ENCODE measurements around the gene LGMN.

LGMN gene

GRCh38 chr14:92670643-92671366 lies 77.6 kb downstream of the LGMN start:
- DNase-seq: no peak

DNA sequence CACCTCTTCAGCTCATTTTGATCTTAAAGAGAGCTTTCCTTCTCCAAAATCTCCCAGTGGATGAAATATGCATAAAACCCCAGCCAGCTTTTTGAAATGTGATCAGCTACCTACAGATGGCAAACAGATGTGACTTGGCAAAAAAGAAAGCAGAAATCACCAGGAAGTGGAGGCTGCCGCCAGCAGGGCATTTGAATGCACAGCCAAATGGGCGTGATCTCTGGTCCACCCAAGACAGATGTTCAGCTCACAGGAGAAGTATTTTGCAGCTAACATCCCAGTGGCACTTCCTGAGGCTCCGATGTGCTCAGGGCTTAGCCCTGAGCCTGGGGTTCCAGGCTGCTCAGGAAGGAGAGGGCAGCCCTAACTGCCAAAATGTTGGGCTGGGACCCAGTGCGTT lies 78.3 kb downstream of the LGMN start:
- no peak for DNase-seq

DNA sequence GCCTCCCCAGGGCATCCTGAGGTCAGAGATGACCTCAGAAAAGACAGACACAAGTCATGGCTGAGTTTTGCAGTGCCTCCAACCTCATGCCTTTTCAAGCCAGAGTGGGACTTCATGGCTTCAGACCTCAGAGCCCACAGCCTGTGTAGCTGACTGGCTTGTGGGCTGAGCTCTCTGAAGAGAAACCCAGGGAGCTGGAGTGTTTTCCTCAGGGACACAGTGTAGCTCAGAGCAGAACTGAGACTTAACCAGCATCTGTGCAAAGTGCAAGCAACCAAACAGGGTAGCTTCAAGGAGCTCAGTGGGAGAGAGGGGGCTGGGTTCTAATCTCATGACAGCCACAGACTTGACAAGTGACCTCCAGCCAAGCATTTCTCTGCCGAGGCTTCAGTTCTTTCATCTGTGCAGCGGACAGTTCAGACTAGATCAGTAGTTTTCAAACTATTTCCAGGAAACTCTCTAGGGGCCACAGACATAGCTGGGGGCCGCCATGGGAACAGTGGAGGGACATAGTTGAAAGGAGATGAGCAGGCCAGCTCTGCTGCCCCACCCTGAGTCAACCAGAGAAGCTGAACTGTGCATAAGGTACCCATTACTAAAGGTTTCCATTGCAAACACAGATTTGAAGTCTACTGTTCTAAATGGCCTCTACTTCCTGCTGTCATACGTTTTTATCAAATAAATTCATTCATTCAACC lies 80.0 kb downstream of the LGMN start:
- DNase-seq: no peak

DNA sequence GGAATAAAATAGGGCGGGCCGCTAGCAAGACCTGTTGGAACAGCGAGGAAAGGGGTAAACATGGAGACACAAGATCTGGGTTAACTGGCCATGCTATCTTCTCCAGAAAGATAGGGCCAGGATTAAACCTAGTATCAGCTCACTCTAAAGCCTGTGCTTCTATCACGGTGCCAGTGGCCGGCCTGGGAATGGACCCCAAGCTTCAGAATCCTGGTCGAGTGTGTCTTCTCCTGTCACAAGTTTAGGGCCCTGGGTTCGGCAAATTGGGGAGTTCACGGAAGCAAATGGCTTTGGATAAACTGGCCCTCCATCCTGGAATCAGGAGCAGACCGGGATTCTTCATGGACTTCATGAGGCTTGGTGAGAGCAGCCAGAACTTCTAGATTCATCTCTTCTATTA lies 82.2 kb downstream of the LGMN start:
- DNase-seq: no peak

- DNase-seq: no peak
These were observed 82.7 kb downstream of the LGMN start for GRCh38 chr14:92665661-92666110.

DNA sequence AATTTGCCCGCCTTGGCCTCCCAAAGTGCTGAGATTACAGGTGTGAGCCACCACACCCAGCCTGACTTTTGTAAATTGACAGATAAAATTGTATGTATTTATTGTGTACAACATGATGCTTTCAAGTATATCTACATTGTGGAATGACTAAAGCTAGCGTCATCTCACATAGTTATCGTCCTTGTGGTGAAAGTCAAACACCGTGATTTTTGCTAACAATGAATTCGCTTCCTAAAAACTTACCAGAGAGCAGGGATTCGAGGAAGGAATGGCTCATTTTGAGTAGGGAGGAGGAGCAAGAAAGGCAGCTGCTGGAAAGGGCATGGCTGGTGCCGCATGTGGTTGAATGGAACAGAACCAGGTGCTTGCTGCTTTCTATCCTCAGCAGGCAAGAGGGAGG lies 85.4 kb downstream of the LGMN start:
- no peak for DNase-seq

- no peak for DNase-seq
These were observed 87.9 kb downstream of the LGMN start for GRCh38 chr14:92660571-92660970.

- no peak for DNase-seq
These were observed 88.5 kb downstream of the LGMN start for GRCh38 chr14:92659765-92660561.

DNA sequence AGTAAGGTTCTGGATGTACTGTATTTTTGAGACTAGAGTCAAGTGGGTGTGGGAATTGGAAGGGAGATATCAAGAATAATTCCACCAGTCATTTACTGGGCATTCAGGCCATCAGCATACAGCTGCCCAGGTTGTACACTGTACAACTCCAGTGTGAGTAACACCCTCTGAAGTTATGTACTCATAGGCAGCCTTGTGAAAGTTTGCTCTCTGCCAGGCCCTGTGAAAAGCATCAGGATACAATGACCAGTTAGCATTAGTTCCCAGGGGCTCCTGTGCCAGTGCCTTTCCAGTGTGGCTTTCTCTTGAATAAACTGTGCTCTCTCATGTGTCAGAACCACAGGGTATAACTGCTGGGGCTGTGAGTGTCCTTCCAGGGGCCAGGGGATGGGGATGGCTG lies 89.7 kb downstream of the LGMN start:
- DNase-seq: no peak

- DNase-seq: no peak
These were observed 90.3 kb downstream of the LGMN start for GRCh38 chr14:92658160-92658559.

DNA sequence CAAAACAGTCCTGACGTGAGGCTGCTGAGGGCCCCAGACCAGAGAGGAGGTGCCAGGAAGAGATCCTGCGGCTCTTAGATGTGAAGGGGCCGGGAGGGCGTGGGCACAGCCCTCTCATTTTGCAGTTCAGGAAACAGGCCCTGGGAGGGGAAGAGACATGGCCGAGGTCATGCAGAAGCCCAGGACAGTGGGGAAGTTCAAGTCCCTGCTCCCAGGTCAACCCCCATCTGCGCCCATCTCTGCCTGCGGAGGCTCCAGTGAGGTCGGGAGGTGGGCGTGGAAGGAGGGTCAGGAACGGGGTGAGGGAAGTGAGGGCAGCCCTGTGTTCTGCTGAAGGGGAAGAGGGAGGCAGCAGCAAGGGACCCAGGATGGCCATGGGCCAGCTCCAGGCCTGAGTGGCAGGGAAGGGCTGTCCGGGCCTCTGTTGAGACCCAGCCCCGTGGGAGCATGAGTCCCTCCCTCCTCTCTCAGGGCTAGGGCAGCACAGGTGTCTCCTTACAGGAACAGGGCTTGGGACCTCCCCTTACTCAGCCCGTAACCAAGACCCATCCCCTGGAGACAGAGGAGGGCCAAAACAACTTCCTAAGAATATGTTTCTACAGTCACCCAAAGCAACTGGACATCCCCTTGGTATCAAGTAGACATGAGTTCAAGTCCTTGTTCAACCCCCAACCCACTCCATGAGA lies 90.8 kb downstream of the LGMN start:
- DNase-seq: no peak

DNA sequence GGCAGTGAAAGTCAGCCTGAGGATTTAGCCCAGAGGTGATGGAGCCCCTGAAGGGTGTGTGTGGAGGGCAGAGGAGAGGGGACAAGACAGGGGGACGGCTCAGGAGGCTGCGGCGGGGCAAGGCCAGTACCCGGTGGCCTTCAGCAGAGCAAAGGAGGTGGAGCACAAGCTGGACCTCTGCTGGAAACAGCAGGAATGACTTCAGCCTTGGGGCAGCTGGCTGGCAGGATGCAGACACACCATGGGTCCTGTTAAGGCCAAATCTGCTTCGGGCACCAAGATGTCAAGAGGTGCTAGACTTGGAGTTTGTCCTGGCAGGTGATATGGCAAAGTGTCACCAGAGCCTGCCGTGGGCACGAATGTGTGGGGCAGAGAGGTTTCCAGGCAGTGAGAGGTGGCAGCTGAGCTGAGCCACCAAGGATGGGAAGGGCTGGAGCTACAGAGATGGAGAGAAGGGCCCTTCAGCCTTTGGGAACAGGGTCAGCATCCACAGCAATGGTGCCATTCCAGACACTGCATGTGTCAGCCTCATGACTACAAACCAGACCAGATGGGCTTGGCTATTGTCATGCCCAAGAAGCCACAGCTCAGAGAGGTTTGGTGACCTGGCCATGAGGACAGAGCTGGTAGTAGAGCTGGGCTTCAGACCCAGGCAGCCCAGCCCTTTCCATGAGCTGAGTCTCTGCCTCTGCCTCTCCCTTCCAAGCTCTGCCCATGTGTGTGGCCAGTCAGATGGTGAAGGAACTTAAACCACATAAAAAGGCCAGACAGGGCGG lies 91.9 kb downstream of the LGMN start:
- no peak for DNase-seq

DNA sequence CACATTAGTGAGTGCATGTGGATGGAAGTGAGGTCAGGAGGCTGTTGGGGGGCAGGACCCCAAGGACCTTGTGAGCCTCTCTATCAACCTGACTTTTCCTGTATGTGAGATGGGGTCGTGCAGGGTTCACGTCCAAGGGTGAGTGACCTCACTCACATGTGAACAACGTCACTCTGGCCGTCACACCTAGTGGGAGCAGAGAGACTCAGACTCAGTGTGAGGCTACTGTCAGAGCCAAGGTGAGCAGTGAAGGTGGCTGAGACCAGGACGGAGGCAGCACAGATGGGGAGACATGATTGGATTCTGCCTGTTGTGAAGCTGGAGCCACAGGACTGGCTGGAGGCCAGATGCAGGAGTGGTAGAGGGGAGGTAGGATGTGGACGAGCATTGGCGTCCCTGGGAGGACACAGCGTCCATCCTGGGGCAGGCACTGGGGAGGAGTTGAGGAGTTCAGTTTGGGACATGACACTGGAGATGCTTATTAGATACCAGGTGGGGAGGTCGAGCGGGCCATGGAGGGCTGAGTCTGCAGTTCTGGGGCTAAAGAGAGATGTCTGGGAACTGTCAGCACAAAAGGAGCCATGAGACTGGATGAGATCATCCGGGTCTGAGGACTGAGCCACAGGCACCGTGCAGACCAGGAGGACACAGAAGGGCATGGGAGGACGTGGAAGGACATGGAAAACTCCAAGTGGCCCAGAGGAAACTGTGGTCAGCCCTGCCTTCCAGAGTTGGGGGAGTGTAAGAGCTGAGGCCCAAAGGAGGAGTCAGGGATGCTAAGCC lies 92.8 kb downstream of the LGMN start:
- DNase-seq: no peak

GRCh38 chr14:92654239-92654901 lies 94.1 kb downstream of the LGMN start:
- DNase-seq: no peak
